ENCODE data around the gene KCTD17.
A peak's percentile ranks its signal among the peaks of the same experiment; 100 is the strongest.

DNA sequence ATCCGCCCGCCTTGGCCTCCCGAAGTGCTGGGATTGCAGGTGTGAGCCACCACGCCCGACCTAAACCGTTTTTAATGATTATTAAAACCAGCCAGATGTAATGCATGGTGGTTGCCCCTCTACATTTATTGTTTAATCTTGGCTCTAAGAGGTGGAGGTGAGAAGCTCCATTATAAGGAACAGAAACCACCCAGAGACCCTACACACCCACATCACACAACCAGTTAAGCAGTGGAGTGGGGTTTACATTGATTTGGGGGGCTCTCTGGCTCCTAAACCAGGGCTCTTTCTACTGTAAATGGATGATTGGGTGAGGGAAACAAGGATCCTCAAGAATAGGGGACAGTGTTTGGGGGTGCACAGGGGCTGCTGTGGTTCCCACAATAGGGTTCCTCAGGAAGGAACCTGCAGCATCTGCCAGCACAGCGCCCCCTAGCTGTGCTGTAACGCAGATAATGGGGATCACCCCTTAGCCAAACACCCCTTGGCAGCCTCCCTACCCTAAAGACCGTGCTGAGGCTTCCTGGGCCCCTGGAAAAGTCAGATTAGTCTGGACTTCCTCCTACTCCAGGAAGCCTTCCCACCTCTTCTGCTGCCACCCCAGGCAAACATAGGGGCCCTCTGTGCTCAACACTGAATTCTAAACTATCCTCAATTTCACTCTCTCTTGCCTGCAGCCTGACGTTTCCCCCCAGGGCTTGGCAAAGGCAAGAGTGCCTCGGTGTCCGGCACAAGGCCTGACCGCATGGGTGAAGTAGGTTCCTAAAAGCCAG is 29.6 kb upstream of the KCTD17 start:
- TF ChIP-seq, protein P1, sequence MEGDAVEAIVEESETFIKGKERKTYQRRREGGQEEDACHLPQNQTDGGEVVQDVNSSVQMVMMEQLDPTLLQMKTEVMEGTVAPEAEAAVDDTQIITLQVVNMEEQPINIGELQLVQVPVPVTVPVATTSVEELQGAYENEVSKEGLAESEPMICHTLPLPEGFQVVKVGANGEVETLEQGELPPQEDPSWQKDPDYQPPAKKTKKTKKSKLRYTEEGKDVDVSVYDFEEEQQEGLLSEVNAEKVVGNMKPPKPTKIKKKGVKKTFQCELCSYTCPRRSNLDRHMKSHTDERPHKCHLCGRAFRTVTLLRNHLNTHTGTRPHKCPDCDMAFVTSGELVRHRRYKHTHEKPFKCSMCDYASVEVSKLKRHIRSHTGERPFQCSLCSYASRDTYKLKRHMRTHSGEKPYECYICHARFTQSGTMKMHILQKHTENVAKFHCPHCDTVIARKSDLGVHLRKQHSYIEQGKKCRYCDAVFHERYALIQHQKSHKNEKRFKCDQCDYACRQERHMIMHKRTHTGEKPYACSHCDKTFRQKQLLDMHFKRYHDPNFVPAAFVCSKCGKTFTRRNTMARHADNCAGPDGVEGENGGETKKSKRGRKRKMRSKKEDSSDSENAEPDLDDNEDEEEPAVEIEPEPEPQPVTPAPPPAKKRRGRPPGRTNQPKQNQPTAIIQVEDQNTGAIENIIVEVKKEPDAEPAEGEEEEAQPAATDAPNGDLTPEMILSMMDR (IDR thresholded peaks at IDR 0.05): peak; percentile 91
- TF ChIP-seq FOXP1 (CRISPR knock-in tag; IDR thresholded peaks at IDR 0.05; ENCODE audit: borderline replicate concordance): no peak

All from WTC11 (cell line).